ENCODE results near the gene FAM50A.

Gene FAM50A

DNA sequence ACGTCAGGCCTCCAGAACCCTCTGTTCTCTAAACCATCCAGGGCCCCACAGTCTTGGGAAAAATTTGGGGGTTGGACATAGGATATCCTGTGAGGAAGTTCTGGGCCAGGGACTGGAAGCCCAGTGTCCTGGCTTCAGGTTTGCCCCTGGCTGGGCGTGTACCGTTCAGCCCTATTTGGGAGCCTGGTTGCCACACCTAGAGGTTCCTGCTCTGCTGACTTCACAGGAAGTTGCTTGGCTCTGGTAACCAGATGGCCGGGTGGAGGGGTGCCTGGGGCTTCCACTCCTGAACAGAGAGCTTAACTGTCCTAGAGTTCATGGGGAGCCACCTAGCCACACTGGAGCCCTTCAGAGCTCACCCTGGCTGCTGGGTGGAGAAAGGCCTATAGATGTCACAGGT is 31.5 kb upstream of the FAM50A start:
- DNase-seq (ENCODE audit: low read depth in 2 of 2, low spot score in 1 of 2): no peak

DNA sequence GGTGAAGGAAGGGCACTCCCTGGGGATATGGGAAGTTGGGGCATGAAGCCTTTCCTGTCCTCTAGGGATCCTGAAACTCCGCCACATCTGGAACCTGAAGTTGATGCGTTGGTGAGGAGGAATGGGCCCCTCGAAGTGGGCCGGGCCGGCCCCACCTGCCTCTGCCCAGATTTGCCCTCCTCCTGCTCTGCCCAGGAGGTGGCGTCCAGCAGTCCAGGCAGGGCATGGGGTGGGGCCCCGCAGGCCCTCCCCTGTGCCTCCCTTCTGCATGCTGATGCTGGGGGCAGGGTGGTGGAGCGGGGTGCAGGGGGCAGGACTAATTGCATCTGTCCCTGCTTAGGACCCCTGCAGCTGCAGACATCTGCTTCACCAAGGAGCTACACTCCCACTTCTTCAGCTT is 30.8 kb upstream of the FAM50A start:
- no peak for DNase-seq (ENCODE audit: low read depth in 2 of 2, low spot score in 1 of 2)

- no peak for DNase-seq (ENCODE audit: low read depth in 2 of 2, low spot score in 1 of 2)
Observed at GRCh38 chrX:154417157-154417556, 26.8 kb upstream of the FAM50A start.

GRCh38 chrX:154419189-154419588 is 24.8 kb upstream of the FAM50A start:
- DNase-seq (ENCODE audit: low read depth in 2 of 2, low spot score in 1 of 2): no peak

- DNase-seq (ENCODE audit: low read depth in 2 of 2, low spot score in 1 of 2): no peak
Observed at GRCh38 chrX:154419688-154420401, 24.1 kb upstream of the FAM50A start.

- no peak for DNase-seq (ENCODE audit: low read depth in 2 of 2, low spot score in 1 of 2)
Observed at GRCh38 chrX:154420402-154420756, 23.6 kb upstream of the FAM50A start.

DNA sequence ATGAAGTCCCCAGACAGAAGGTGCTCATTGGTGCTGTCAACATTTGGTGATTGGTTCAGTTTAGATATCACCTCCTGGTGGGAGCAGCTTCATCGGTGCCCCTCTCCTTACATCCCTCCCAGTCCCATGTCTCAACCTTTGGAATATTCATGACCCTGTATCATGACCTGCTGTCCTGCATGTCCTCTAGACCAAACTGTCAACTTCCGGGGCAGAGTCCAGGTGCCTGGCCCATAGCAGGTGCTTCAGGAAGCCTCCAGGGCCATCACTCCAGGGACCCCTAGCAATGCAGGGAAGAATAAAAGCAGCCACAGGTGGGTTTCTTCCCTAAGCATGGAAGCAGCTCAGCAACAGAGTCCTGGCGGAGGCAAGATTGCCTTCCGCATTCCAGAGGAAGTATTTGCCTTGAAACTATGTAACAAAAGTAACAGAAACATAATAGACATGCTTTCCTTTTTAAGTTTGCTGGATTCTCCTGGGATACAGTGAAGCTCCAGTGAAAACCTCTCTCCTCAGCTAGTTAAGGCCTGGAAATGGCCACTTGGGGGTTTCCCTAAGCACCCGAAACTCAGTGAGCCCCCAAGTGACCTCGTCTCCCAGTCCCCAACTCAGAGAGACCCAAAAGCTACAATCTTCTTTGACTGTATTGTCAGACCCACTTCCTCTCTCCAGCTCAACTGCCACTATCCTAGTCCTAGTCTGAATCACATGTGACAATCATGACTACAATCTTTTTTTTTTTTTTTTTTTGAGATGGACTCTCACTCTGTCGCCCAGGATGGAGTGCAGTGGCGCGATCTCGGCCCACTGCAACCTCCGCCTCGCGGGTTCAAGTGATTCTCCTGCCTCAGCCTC is 16.8 kb upstream of the FAM50A start:
- DNase-seq (ENCODE audit: low read depth in 2 of 2, low spot score in 1 of 2): no peak

DNA sequence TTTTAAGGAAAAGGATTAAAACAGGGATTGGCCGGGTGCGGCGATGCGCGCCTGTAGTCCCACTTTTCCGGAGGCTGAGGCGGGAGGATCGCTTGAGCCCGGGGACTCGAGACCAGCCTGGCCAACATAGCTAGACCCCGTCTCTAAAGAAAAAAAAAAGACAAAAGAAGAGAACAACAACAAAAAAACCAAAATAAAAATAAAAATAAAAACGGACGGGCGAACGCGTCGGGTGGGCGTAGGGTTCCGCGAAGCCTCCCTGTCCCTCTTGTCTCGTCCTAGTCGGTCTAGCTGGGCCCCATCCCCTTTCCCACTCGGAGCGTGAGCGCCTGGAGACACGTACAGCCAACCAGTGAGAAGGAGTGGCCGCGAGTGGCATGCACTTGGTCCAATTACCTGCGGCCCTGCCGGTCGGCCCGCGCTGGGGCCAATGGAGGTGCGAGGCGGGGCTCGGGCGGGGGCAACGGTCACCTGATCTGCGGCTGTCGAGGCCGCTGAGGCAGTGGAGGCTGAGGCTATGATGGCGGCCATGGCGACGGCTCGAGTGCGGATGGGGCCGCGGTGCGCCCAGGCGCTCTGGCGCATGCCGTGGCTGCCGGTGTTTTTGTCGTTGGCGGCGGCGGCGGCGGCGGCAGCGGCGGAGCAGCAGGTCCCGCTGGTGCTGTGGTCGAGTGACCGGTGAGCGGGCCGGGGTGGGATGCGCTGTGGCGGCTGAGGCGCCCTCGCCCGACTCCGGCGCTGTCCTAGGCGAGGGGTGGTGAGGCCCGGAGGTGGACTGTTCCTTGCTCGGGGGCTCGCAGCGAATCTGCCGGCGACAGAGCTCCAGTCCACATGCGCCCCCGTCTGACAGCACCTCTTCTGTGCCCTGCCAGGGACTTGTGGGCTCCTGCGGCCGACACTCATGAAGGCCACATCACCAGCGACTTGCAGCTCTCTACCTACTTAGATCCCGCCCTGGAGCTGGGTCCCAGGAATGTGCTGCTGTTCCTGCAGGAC is 15.5 kb upstream of the FAM50A start, which contains the start of gene ATP6AP1:
TSS of gene ATP6AP1 (plus strand) at position 502 of the 996 bp plus-strand sequence. CDS start at position 518, 16 bp downstream.
- peak; percentile 57 to 70 for DNase-seq (ENCODE audit: low read depth in 2 of 2, low spot score in 1 of 2)

DNA sequence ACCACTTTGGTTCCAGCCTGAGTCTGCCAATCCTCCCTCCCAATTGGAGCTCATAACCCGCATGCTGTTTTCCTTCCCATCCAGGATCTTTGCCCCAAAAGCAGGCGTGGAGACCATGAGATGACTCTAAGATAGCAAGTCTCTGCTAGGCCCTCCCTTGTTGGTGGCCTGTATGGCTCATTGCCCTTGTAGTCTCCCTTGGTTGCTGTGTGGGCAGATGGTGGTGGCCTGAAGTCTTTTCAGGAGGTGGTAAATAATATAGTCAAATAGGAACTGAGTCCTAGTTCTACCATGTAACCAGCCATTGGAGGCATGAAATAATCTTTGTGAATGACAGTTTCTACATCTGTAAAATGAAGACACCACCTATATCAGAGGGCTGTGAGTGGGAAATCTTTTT is 14.2 kb upstream of the FAM50A start:
- DNase-seq (ENCODE audit: low read depth in 2 of 2, low spot score in 1 of 2): no peak

DNA sequence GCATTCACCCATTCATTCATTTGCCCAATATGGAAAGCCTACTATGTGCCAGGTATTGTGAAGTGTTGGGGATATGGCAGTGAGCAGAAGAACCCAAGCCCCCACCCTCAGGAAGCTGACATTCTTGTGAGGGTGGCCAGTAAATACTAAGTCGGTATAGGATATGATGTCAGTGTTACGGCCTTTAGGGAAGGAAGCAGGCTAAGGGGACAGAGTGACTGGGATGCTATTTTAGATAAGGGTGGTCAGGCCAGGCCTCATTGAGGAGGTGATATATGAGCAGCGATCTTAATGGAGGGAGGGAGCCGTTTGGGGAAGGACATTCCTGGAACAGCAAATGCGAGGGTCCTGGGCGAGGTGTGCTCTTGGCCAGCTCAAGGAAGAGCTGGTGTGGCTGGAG is 13.5 kb upstream of the FAM50A start:
- DNase-seq (ENCODE audit: low read depth in 2 of 2, low spot score in 1 of 2): no peak

GRCh38 chrX:154430916-154431315 is 13.0 kb upstream of the FAM50A start:
- no peak for DNase-seq (ENCODE audit: low read depth in 2 of 2, low spot score in 1 of 2)

- no peak for DNase-seq (ENCODE audit: low read depth in 2 of 2, low spot score in 1 of 2)
Observed at GRCh38 chrX:154431341-154431740, 12.6 kb upstream of the FAM50A start.

GRCh38 chrX:154432210-154432609 is 11.7 kb upstream of the FAM50A start:
- DNase-seq (ENCODE audit: low read depth in 2 of 2, low spot score in 1 of 2): no peak

DNA sequence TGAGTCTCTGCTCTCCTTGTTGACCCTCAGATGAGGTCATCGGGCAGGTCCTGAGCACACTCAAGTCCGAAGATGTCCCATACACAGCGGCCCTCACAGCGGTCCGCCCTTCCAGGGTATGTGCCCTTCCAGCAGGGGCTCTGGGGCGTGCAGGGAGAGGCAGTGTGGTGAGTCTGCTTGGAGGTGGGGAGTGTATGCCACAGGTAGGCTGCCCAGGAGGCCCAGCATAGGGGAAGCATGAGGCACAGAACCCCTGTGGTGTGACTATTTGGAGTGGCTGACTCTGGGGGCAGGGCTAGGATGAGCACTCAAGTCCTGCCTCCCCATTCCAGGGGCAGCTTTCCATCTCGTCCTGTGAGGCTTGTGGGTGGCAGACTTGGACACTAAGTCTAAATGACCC is 10.3 kb upstream of the FAM50A start:
- no peak for DNase-seq (ENCODE audit: low read depth in 2 of 2, low spot score in 1 of 2)

- DNase-seq (ENCODE audit: low read depth in 2 of 2, low spot score in 1 of 2): no peak
Observed at GRCh38 chrX:154434394-154435168, 9.4 kb upstream of the FAM50A start.

DNA sequence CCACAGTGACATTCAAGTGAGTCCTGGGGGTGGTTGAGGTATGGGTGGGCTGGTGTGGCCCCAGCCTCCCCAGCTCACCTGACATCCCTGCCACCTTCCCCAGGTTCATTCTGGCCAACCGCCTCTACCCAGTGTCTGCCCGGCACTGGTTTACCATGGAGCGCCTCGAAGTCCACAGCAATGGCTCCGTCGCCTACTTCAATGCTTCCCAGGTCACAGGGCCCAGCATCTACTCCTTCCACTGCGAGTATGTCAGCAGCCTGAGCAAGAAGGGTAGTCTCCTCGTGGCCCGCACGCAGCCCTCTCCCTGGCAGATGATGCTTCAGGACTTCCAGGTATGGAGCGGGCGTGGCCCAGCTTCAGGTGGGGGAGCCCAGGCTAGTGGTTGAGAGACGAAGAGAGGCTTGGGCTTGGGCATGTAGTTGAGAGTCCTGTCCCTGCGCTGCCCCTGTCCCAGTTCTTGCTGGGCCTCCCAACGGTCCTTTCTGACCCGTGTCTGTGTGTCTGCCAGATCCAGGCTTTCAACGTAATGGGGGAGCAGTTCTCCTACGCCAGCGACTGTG is 8.7 kb upstream of the FAM50A start:
- no peak for DNase-seq (ENCODE audit: low read depth in 2 of 2, low spot score in 1 of 2)

GRCh38 chrX:154436374-154436982 is 7.5 kb upstream of the FAM50A start:
- no peak for DNase-seq (ENCODE audit: low read depth in 2 of 2, low spot score in 1 of 2)

- DNase-seq (ENCODE audit: low read depth in 2 of 2, low spot score in 1 of 2): no peak
Observed at GRCh38 chrX:154436983-154437752, 6.8 kb upstream of the FAM50A start, which contains the start of gene GDI1. Gene GDI1 (plus strand): TSS chrX:154437154. CDS start chrX:154437255, 101 bp downstream.
